Nephron (organoid): ENCODE data around the gene MAST3.

Experiments used
- H3K27ac Mint-ChIP-seq, 3 experiments: 2 replicates each; pipeline ENCODE4 v1.8.0; 2020; ENCODE audit warnings: mixed read lengths in 3 of 3, mild to moderate bottlenecking in 2 of 3, moderate library complexity in 1 of 3
- H3K27me3 Mint-ChIP-seq: 2 replicates; pipeline ENCODE4 v1.8.0; 2021; ENCODE audit warnings: low read depth, mild to moderate bottlenecking, moderate library complexity, mixed read lengths
- H3K36me3 Mint-ChIP-seq: 2 replicates; pipeline ENCODE4 v1.8.0; 2020; ENCODE audit warnings: low read depth, mixed read lengths
- H3K4me1 Mint-ChIP-seq: 2 replicates; pipeline ENCODE4 v1.8.0; 2020; ENCODE audit warnings: mixed read lengths
- H3K4me3 Mint-ChIP-seq, 3 experiments: 2 replicates each; pipeline ENCODE4 v1.8.0; 2020; ENCODE audit warnings: mild to moderate bottlenecking in 3 of 3, mixed read lengths in 3 of 3, moderate library complexity in 2 of 3
- H3K9me3 Mint-ChIP-seq: 2 replicates; pipeline ENCODE4 v1.8.0; 2020; ENCODE audit warnings: mixed read lengths
- CTCF ChIP-seq, 3 experiments: fragments of 200-600 bp; sonication (generic); IDR thresholded peaks; one replicate each; pipeline ENCODE4 v1.5.0; 2021; ENCODE audit warnings: antibody characterized with exemption in 3 of 3; ENCODE audit not compliant: unreplicated experiment in 3 of 3

The MAST3 gene

GRCh38 chr19:18117364-18117691, 19.8 kb downstream of the MAST3 start:
- no peaks in the 10 kb centered on the region for H3K36me3 Mint-ChIP-seq
- no peak for TF ChIP-seq CTCF (IDR thresholded peaks at IDR 0.05; ENCODE audit: unreplicated experiment in 3 of 3)
- H3K4me1 Mint-ChIP-seq, result peaks cover 13% of the 10 kb centered on the region
- H3K4me3 Mint-ChIP-seq, result peak overlapping the region; percentile 80 to 87 (median 85)
- peak overlapping the region in 2 of 3 experiments; percentile 5 to 22 for H3K27ac Mint-ChIP-seq
- peaks cover 12% of the 10 kb centered on the region for H3K27me3 Mint-ChIP-seq
- H3K9me3 Mint-ChIP-seq, result no peaks in the 10 kb centered on the region

GRCh38 chr19:18117692-18118378, 20.3 kb downstream of the MAST3 start:
- Mint-ChIP-seq H3K27ac (peak overlapping the region in 2 of 3 experiments; percentile 5 to 22), H3K4me1 (peaks cover 13% of the 10 kb centered on the region), H3K4me3 (peak overlapping the region; percentile 84 to 87 (median 85)), H3K36me3 (no peaks in the 10 kb centered on the region), H3K27me3 (peaks cover 9% of the 10 kb centered on the region), H3K9me3 (no peaks in the 10 kb centered on the region)
- no peak for TF ChIP-seq CTCF (IDR thresholded peaks at IDR 0.05; ENCODE audit: unreplicated experiment in 3 of 3)

- Mint-ChIP-seq H3K9me3 (no peaks in the 10 kb centered on the region), H3K27ac (peak overlapping the region in 1 of 3 experiments; percentile 25), H3K36me3 (peaks cover 1% of the 10 kb centered on the region), H3K27me3 (peaks cover 7% of the 10 kb centered on the region), H3K4me3 (peak overlapping the region; percentile 83 to 85 (median 84)), H3K4me1 (peaks cover 13% of the 10 kb centered on the region)
- TF ChIP-seq CTCF (IDR thresholded peaks at IDR 0.05; ENCODE audit: unreplicated experiment in 3 of 3), result no peak
These were observed 20.9 kb downstream of the MAST3 start for GRCh38 chr19:18118420-18119012.

GRCh38 chr19:18119013-18119716, 21.6 kb downstream of the MAST3 start:
- no peaks in the 10 kb centered on the region for H3K9me3 Mint-ChIP-seq
- H3K4me1 Mint-ChIP-seq, result peaks cover 13% of the 10 kb centered on the region
- no peak for TF ChIP-seq CTCF (IDR thresholded peaks at IDR 0.05; ENCODE audit: unreplicated experiment in 3 of 3)
- peaks cover 5% of the 10 kb centered on the region for H3K36me3 Mint-ChIP-seq
- H3K27ac Mint-ChIP-seq, result peak overlapping the region in 1 of 3 experiments; percentile 25
- peak overlapping the region; percentile 83 to 85 (median 84) for H3K4me3 Mint-ChIP-seq
- peaks cover 7% of the 10 kb centered on the region for H3K27me3 Mint-ChIP-seq

- Mint-ChIP-seq H3K4me1 (peaks cover 13% of the 10 kb centered on the region), H3K27me3 (peaks cover 5% of the 10 kb centered on the region), H3K36me3 (peaks cover 11% of the 10 kb centered on the region)
These were observed 22.1 kb downstream of the MAST3 start for GRCh38 chr19:18119717-18120105.

More at GRCh38 chr19:18119717-18120105, 22.1 kb downstream of the MAST3 start:
- TF ChIP-seq CTCF (IDR thresholded peaks at IDR 0.05; ENCODE audit: unreplicated experiment in 3 of 3), result no peak
- no peaks in the 10 kb centered on the region for H3K9me3 Mint-ChIP-seq
- H3K27ac Mint-ChIP-seq, result no peak overlapping the region
- peak overlapping the region; percentile 31 to 84 (median 83) for H3K4me3 Mint-ChIP-seq
